GM18517 (cell line): Measurements from ENCODE around the gene PPME1.
"Not testable (repeated sequence)": the region's sequence is repeated elsewhere in the genome, so short reads cannot be mapped to it uniquely, and the experiment has no call there.

ENCODE experiments used
- ATAC-seq: cut with Tn5 transposase; IDR thresholded peaks from one replicate; pipeline ENCODE4 v1.9.1; 2021; ENCODE audit warnings: mild to moderate bottlenecking, moderate library complexity; ENCODE audit not compliant: unreplicated experiment

PPME1 gene, protein sequence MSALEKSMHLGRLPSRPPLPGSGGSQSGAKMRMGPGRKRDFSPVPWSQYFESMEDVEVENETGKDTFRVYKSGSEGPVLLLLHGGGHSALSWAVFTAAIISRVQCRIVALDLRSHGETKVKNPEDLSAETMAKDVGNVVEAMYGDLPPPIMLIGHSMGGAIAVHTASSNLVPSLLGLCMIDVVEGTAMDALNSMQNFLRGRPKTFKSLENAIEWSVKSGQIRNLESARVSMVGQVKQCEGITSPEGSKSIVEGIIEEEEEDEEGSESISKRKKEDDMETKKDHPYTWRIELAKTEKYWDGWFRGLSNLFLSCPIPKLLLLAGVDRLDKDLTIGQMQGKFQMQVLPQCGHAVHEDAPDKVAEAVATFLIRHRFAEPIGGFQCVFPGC

DNA sequence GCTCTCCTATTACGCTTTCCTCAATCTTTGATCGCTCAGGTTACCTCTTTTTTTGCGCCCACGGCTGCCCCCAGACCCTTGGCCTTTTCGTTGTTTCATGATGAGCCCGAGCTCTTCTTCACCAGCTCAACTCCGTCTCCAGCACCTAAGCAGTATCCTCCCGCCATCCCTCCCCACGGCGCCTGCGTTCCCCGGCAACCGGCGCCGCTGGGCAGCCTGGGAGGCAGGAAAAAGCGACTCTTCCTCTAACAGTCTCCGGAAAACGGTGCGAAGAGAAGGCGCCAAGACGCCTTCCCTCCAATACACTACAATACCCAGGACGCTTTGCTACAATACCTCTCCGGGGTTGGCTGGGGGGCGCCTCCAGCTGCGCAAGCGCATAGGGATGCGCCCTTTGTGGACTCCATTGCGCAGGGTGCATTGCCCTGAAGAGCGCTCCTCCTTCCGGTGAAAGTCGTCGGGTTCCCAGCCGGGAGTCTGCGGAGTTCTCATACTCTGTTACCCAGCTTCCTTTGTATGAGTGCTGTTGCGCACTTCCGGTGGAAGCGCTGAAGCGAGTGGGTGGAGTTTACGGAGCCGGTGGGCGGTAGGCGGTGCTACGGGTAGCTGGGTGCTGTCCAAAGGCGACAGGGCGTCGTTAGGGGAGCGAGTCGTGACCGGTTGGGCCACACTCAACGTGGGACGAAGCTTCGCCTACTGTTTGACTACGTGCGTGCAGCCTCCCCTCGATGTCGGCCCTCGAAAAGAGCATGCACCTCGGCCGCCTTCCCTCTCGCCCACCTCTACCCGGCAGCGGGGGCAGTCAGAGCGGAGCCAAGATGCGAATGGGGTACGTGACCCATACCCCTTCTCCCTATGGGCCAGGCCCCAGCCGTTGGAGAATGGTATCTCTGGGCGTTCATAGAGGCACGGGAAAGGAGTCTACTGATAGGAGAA, at the start of gene PPME1, which contains the start of gene C2CD3:
Gene PPME1, plus strand, starts transcription at position 596 of the 936 bp plus-strand sequence. Its CDS starts 133 bp downstream, at position 729.
Gene C2CD3, minus strand, starts transcription at position 309 of the 936 bp plus-strand sequence. Its CDS starts 210 bp downstream, at position 99.
- ATAC-seq, result peak; percentile 96

DNA sequence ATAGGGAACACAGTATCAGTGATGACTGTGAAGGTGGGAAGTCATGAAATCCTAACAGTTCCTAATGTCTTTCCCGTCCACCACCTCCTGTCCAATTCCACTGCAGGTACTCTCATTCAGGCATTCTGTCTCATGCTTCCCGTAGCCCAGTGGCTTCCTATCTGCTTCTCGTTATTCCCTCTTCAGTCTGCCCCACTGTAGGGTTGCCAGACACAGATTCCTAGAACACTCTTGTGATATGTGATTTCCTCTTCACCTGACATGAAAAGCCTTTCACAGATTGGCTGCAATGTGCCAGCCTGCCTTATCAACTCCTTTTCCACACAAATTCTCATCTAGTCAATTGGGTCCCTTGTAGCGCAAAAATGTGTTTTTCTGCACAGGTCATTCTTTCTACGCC, 49.3 kb upstream of the PPME1 start:
- ATAC-seq, result no peak

DNA sequence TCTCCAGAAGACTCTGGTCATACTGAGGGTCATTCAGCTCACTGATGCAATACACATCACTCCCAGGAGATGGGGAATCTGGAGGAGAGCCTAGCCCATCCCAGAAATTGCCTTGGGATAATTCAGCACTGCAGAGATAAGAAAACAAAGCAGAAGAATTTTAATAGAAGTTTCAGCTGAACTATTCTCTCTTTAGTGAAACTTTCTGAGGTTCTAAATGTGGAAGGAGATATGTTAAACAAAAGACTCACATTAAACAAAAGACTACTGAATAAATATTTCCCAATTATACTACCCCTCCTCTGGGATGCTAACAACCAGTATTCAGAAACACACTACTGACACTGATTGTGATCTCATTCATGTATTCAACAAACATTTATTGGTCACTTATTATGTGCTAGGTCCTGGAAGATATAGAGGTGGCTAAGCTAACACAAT, 48.1 kb upstream of the PPME1 start:
- ATAC-seq, result no peak

DNA sequence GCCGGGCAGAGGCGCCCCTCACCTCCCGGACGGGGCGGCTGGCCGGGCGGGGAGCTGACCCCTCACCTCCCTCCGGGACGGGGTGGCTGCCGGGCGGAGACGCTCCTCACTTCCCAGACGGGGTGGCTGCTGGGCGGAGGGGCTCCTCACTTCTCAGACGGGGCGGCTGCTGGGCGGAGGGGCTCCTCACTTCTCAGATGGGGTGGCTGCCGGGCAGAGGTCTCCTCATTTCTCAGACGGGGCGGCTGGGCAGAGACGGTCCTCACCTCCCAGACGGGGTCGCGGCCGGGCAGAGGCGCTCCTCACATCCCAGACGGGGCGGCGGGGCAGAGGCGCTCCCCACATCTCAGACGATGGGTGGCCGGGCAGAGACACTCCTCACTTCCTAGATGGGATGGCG, 42.0 kb upstream of the PPME1 start:
- ATAC-seq, result not testable (repeated sequence)

DNA sequence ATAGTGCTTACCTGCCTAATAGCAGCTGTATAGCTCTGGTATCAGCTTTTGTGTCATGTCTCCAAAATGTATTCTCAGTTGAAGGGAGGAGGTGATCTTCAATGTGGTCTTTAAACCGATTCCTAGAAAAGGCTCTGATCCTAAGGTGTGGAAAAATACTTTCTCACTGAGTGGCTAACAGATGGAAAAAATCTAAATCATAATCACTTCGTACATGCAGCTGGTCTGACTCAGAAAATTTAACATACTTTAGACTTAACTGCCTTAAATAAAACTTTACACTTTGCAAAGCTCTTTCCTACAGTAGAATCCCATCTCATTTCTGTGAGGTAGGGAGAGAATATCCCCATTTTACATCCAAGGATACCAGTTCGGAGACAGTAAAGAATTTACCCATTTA, 38.3 kb upstream of the PPME1 start:
- ATAC-seq, result no peak

DNA sequence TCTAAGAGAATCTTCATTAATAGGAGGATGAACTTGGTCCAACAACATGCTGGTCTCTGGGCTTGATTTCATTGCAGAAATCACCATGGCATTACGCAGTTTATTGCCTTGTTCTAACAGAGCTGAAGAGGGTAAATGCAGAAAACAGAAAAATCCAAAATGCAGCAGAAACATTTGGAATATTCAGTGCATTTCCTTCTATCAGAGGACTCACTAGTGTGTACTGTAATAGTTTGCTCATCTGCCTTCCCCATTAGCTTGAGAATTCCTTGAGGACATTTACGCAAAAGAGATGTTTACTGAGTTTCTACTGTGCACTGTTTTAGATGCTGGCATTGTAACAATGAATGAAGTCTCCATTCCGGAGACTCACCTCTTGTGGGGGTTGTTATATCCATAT, 37.7 kb upstream of the PPME1 start:
- no peak for ATAC-seq

DNA sequence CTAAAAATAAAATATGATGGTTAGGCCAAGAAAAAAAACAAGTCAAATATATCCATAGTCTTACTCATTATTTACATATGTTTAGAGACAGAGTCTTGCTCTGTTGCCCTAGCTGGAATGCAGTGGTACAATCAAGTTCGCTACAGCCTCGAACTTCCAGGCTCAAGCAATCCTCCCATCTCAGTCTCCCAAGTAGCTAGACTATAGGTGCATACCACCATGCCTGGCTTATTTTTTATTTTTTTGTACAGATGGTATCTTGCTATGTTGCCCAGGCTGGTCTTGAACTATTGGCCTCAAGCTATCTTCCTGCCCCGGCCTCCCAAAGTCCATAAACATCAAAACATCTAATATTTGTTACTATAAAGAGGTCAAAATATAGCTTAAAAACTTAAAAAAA, 36.4 kb upstream of the PPME1 start:
- ATAC-seq, result no peak

DNA sequence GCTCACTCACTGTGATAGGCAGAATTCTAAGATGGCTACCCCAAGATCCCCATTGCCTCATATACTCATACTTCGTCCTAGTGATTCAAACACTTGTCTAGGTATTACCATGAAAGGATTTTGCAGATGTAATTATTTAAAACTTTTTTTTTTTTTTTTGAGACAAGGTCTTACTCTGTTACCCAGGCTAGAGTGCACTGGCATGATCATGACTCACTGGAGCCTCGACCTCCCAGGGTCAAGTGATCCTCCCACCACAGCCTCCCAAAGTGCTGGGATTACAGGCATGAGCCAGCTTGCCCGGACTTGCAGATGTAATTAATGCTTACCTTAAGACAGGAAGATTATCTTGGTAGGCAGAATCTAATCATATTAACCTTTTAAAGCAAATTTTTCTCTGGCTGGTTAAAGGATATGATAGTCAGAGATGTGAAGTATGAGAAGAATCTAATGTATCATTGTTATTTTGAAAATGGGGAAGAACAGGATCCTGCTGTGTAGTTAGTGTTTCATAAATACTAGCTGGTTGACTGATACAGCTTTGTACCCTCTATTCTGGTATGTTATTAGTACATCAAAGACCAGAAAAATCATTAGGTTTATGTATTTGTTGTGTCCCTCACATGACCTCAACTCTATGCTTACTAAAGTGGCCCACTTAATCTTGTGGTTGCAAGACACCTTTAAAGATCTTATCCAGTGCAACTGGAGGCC, 35.8 kb upstream of the PPME1 start:
- no peak for ATAC-seq

DNA sequence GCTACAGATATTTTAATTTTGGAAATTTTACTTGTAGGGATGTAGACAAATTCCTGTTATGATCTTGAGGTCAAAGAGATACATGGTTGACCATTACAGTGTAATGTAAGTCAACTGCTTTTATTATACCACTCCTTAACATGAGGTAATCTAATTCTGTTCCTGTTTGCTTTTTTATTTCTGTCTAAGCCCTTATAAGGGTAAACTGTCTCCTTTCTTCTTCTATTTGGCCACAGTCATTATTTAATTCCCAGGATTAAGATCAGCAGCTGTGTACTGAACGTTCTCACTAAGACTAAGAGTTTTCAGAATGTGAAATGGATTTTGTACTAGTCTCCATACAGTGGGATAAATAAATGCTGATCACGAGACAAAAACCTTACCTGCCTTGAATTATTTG, 33.1 kb upstream of the PPME1 start:
- ATAC-seq, result no peak

DNA sequence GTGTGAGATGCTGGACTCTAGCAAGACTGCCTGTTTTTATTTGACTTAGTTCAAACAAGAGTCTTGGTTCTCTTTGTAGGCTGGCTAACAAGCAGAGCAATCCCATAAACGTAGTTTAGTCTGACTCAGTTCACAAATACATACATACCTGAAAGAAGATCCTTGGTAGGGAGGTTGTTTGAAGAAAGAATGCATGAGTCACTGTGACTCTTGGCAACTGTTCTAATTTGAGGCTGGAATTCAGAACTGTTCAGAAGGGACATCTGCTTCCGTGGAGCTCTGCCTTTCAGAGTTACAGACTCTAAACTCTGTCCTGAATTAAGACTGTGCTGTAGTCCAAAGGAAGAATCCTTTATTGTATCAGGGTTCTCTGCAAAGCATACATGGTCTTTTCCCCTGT, 32.5 kb upstream of the PPME1 start:
- no peak for ATAC-seq

DNA sequence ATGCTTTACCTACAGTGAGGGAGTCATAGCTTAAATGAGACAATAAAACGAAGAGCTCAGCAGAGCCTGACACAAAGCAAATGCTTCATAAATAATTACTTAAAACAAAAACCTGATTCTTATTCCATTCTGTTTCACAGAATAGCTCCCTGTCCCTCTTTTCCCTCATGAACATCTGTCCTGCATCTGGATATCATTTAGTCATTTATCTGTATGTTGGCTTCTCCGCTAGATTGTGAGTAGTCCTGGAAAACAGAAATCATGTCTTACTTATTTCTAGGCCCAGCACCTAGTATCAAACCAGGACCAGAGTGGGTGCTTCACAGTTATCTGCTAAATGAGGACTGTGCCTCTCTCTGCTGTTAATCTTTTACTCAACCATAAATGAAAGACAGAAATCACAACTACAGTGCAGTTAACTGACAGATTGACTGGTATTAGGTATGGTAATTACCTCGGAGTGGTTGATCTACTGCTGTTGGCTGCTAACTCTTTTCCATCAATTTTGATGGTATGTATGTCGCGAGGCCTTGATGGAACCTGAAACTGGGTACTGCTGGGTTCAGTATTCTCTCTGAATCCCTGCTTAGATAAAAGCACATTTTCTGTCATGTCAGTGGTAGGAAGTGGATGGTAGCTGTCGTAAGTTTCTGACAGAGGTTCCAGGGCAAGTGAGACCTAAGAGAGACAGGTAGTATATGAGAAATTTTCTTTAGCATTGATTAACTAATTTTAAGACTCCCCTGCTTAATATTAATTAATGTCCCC, 31.8 kb upstream of the PPME1 start:
- no peak for ATAC-seq

DNA sequence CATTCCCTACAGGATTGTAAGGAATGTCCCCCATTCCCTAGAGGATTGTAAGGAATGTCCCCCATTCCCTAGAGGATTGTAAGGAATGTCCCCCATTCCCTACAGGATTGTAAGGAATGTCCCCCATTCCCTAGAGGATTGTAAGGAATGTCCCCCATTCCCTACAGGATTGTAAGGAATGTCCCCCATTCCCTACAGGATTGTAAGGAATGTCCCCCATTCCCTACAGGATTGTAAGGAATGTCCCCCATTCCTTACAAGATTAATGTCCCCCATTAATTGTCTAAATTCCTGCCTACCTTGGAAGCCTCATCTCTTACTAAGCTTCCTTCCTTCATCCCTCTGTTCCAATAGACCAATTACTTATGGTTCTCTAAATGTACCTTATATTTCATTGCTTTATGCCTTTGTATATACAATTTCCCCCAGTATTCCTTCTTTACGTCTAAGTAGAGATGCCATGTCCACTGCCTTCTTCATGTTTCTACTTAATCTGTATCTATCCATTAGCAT, 31.1 kb upstream of the PPME1 start:
- not testable (repeated sequence) for ATAC-seq

DNA sequence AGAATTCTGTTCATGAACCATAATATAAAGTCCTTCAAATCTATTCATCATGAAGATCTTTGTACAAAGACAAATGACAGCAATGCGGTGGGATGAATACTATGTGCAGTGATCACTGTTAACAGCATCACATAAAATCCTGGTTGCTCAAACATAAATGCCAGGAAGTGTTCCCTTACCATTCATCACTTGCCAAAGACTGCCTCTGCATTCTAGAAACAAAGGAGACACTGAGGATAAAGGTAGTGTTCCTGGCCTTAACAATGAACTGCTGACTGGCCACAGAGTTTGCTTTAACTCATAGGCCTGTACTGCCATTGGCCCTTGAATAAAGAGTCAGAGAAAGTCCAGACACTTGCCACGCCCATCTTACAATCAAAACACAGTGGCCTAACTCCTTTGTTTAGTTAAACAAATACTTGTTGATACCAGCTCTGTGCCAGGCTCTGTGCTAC, 29.8 kb upstream of the PPME1 start:
- ATAC-seq, result no peak

DNA sequence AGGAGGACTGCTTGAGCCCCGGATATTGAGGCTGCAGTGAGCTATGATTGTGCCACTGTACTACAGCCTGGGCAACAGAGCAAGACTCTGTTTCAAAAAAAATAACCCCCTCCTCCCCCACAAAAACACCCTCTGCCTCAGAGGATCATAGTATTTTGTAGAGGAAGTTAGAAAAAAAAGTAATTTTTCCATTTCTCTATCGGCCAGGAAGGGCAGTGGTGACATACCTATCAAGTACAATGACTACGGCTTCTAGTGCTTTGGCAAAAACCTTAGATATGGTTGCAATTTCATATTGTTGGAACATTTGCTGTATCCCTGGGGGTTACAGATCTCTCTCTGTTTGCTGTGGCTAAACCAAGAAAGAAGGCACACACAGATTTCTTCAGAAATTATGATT, 29.2 kb upstream of the PPME1 start:
- ATAC-seq, result no peak

DNA sequence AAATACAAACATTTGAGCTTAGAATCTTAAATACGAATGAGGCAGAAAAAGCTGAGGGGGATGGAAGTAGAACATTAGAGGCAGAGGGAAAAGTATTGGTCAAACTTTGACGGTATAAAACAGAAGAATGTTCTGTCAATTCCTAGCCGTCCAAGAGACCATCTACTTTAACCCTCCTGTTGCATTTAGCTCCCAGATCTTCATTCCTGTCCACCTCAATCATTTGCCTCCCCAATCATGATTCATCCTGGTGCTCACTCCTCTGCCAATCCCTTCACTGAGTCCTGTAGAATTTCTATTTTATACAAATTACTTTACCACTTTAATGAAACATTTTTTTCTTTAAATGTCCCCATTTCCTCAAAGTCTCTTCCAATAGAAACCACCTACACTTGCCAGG, 28.5 kb upstream of the PPME1 start:
- ATAC-seq, result no peak

DNA sequence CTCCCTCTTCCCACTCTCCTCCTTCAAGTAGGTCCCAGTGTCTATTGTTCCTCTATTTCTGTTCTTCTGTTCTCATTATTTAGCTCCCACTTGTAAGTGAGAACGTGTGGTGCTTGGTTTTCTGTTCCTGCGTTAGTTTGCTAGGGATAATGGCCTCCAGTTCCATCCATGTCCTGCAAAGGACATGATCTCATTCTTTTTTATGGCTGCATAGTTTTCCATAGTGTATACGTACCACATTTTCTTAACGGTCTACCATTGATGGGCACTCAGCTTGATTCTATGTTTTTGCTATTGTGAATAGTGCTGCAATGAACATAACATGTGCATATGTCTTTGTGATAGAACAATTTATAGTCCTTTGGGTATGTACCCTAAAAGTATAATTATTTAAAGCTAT, 26.5 kb upstream of the PPME1 start:
- ATAC-seq, result no peak

DNA sequence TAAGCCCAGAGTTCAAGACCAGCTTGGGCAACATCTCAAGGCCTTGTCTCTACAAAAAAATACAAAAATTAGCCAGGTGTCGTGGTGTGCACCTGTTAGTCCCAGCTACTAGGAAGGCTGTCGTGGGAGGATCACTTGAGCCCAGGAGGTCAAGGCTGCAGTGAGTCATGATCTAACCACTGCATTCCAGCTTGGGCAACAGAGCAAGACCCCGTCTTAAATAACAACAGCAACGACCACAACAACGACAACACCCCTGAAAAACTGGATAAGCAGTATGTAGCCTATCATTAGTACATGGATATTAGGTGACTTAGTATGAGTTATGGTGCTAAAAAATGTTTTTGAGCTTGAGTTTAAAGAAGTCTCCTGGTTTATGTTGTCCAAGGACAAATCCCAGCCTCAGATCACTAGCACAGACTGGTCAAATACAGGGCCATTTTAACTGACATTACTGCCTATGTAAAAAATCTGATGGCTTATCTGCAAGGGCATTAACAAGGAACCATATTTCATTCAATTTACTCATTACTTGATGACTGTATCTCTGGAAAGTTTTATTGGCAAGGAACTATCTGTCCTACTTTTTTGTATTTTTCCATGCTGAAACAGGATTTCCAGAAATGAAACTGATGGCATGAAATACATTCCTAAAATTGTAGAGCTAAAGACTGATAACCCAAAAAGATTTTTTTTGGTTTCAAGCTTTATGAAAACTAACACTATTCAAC, 23.7 kb upstream of the PPME1 start:
- no peak for ATAC-seq

DNA sequence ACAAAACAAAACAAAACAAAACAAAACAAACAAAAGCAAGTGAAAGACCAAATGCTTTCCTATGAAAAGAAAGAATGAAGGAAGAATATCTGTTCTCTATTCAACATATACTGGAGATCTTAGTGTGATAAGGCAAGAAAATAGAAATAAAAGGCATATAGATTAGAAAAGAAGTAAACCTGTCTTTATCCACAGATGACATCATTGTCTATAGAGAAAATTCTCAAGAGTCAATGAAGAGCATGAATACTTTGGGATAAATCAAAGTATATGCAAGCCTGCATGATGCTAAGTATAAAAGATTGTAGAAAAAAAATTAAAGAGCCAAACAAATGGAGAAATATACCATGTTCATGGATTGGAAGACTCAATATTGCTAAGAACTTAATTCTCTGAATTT, 17.9 kb upstream of the PPME1 start:
- no peak for ATAC-seq

DNA sequence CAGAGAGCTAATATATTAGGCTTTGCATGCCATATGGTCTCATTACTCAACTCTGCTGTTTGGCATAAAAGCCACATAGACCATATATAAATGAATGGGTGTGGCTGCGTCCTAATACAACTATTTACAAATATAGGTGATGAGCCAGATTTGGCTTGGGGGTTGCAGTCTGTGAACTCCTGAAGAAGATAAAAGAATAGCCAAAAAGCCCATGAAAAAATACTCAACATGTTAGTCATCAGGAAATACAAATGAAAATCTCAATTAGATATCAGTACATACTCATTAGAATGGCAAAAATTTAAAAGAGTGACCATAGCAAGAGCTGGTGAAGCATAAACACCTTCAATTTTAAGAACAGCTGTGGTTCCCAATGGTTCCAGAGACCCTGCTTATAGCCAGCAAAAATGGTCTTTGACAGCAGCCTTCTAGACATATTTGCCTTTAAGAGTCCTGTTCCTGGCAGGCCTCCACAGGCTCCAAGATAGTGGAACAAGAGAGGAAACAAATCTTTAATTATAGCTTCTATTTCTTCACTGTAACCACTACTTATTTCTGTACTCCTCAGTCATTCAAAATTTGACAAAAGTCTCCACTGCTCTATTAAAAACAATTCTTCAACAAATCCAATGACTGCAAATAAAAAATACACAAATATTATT, 16.3 kb upstream of the PPME1 start:
- no peak for ATAC-seq
